Neural cell (in vitro differentiated cells): ENCODE measurements around the gene TMCO4. TPM values are rescaled to one million over a fixed set of nuclear protein-coding genes. Genes with fewer than 3 reads are reported as not detected.

Experiments used
- H2AFZ ChIP-seq: fragments of 200-600, 300-800 bp; sonication (generic), shearing (Covaris generic); 2 replicates; pipeline ENCODE4 v1.6.0; 2014; ENCODE audit warnings: low read depth, mild to moderate bottlenecking, antibody characterized with exemption, low read length, moderate library complexity
- H3F3A ChIP-seq: fragments of 200-600 bp; shearing (Covaris generic); 2 replicates; pipeline ENCODE4 v1.6.1; 2016; ENCODE audit warnings: mild to moderate bottlenecking, moderate library complexity, mixed read lengths, antibody characterized with exemption, low read length; ENCODE audit not compliant: insufficient read depth, poor library complexity, severe bottlenecking
- H3K27ac ChIP-seq: fragments of 200-600, 300-800 bp; sonication (generic), shearing (Covaris generic); 2 replicates; pipeline ENCODE4 v1.5.1; 2014; ENCODE audit warnings: mild to moderate bottlenecking, low read length, moderate library complexity
- H3K27me3 ChIP-seq: fragments of 300-800, 200-600 bp; sonication (generic), shearing (Covaris generic); 2 replicates; pipeline ENCODE4 v1.6.0; 2014; ENCODE audit warnings: mild to moderate bottlenecking, low read depth, low read length, moderate library complexity; ENCODE audit not compliant: insufficient read depth
- H3K36me3 ChIP-seq: fragments of 300-800, 200-600 bp; sonication (generic), shearing (Covaris generic); 2 replicates; pipeline ENCODE4 v1.5.1; 2014; ENCODE audit warnings: mild to moderate bottlenecking, antibody characterized with exemption, low read length, moderate library complexity; ENCODE audit not compliant: insufficient read depth
- H3K4me2 ChIP-seq: fragments of 300-800, 200-600 bp; sonication (generic), shearing (Covaris generic); 2 replicates; pipeline ENCODE4 v1.6.0; 2014; ENCODE audit warnings: mild to moderate bottlenecking, low read length
- H3K4me3 ChIP-seq: fragments of 300-800, 200-600 bp; sonication (generic), shearing (Covaris generic); 2 replicates; pipeline ENCODE4 v1.5.1; 2014; ENCODE audit warnings: mild to moderate bottlenecking, low read length, moderate library complexity
- H3K79me2 ChIP-seq: fragments of 200-600 bp; shearing (Covaris generic); replicated peaks from 2 replicates; pipeline ENCODE4 v1.6.0; 2014; ENCODE audit warnings: mild to moderate bottlenecking, low read length, moderate library complexity; ENCODE audit not compliant: insufficient read depth
- H3K9ac ChIP-seq: fragments of 300-800, 200-600 bp; sonication (generic), shearing (Covaris generic); 2 replicates; pipeline ENCODE4 v1.6.1; 2016; ENCODE audit warnings: mild to moderate bottlenecking, low read length, mixed read lengths
- H3K9me2 ChIP-seq: fragments of 200-600 bp; shearing (Covaris generic); 2 replicates; pipeline ENCODE4 v1.6.1; 2016; ENCODE audit warnings: mild to moderate bottlenecking, low read length, mixed read lengths; ENCODE audit not compliant: insufficient read depth
- H3K9me3 ChIP-seq: fragments of 200-600, 300-800 bp; sonication (generic), shearing (Covaris generic); 2 replicates; pipeline ENCODE4 v1.6.1; 2016; ENCODE audit warnings: mild to moderate bottlenecking, mixed run types, low read length, moderate library complexity, mixed read lengths
- H4K20me1 ChIP-seq: fragments of 200-600 bp; shearing (Covaris generic); 2 replicates; pipeline ENCODE4 v1.6.1; 2016; ENCODE audit warnings: mild to moderate bottlenecking, mixed run types; ENCODE audit not compliant: insufficient read depth
- EP300 ChIP-seq: fragments of 450-650 bp; conservative IDR thresholded peaks from 2 replicates; pipeline ENCODE4 v1.6.1; 2014; ENCODE audit warnings: antibody characterized with exemption, mild to moderate bottlenecking, moderate library complexity; ENCODE audit not compliant: poor library complexity, severe bottlenecking
- EZH2 ChIP-seq: fragments of 200-600, 300-800 bp; shearing (Covaris generic), sonication (generic); IDR thresholded peaks from 2 replicates; pipeline ENCODE4 v1.6.1; 2014; ENCODE audit warnings: antibody characterized with exemption, low read length, borderline replicate concordance, mild to moderate bottlenecking; ENCODE audit not compliant: insufficient read depth, poor library complexity, severe bottlenecking
- MXI1 ChIP-seq: fragments of 450-650 bp; conservative IDR thresholded peaks from 2 replicates; pipeline ENCODE4 v1.6.1; 2014; ENCODE audit warnings: antibody characterized with exemption, mild to moderate bottlenecking; ENCODE audit not compliant: poor library complexity, severe bottlenecking
- POLR2AphosphoS5 ChIP-seq: IDR thresholded peaks from 2 replicates; pipeline ENCODE4 v1.6.1; 2012
- RAD21 ChIP-seq: fragments of 450-650 bp; conservative IDR thresholded peaks from 2 replicates; pipeline ENCODE4 v1.6.1; 2014; ENCODE audit warnings: antibody characterized with exemption, mild to moderate bottlenecking, moderate library complexity
- SMC3 ChIP-seq: fragments of 450-650 bp; conservative IDR thresholded peaks from 2 replicates; pipeline ENCODE4 v1.6.1; 2014; ENCODE audit warnings: antibody characterized with exemption, mild to moderate bottlenecking, moderate library complexity; ENCODE audit not compliant: poor library complexity
- TAF1 ChIP-seq: IDR thresholded peaks from 2 replicates; pipeline ENCODE4 v1.6.1; 2012; ENCODE audit warnings: low read depth
- polyA plus RNA-seq: library from polyadenylated mRNA; depleted of rRNA; stranded (reverse); fragments of >200 nt; gene quantifications from 2 replicates; pipeline ENCODE4 v1.2.3, GENCODE V29; 2014
- TF ChIP-seq, protein P1 (sequence below): fragments of 450-650 bp; IDR thresholded peaks from 2 replicates; pipeline ENCODE4 v1.5.1; 2014; ENCODE audit warnings: antibody characterized with exemption, mild to moderate bottlenecking, moderate library complexity; ENCODE audit not compliant: poor library complexity, severe bottlenecking
- TF ChIP-seq, protein P2 (sequence below): IDR thresholded peaks from 2 replicates; pipeline ENCODE4 v1.6.1; 2012; ENCODE audit warnings: borderline replicate concordance

TMCO4 gene
- polyA plus RNA-seq, 1 donor from 2014 or later = not detected

DNA sequence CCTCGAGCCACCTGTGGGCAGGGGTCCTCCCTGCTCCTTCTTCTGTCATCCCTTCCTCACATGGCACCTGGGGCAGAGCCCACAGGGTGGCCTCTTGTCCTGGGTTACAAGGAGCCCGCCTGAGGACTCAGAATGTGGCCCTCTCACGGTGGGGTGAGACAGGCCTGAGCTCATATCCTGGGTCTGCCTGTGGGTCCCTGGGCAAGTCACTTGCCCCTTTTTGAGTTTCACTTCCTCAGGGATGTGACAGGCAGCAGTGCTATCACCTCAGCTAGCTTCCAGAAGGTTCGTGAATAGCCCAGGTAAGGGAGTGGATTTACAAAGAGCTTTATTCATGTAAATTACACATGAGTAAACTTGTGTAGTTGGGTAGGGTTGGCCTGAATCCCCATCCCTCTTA lies 101.5 kb downstream of the TMCO4 start:
- no peak for TF ChIP-seq EP300
- no peak for TF ChIP-seq TAF1
- TF ChIP-seq SMC3 = no peak
- TF ChIP-seq, protein P1, sequence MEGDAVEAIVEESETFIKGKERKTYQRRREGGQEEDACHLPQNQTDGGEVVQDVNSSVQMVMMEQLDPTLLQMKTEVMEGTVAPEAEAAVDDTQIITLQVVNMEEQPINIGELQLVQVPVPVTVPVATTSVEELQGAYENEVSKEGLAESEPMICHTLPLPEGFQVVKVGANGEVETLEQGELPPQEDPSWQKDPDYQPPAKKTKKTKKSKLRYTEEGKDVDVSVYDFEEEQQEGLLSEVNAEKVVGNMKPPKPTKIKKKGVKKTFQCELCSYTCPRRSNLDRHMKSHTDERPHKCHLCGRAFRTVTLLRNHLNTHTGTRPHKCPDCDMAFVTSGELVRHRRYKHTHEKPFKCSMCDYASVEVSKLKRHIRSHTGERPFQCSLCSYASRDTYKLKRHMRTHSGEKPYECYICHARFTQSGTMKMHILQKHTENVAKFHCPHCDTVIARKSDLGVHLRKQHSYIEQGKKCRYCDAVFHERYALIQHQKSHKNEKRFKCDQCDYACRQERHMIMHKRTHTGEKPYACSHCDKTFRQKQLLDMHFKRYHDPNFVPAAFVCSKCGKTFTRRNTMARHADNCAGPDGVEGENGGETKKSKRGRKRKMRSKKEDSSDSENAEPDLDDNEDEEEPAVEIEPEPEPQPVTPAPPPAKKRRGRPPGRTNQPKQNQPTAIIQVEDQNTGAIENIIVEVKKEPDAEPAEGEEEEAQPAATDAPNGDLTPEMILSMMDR = no peak
- TF ChIP-seq POLR2AphosphoS5 = no peak
- TF ChIP-seq MXI1 = no peak
- TF ChIP-seq, protein P2, sequence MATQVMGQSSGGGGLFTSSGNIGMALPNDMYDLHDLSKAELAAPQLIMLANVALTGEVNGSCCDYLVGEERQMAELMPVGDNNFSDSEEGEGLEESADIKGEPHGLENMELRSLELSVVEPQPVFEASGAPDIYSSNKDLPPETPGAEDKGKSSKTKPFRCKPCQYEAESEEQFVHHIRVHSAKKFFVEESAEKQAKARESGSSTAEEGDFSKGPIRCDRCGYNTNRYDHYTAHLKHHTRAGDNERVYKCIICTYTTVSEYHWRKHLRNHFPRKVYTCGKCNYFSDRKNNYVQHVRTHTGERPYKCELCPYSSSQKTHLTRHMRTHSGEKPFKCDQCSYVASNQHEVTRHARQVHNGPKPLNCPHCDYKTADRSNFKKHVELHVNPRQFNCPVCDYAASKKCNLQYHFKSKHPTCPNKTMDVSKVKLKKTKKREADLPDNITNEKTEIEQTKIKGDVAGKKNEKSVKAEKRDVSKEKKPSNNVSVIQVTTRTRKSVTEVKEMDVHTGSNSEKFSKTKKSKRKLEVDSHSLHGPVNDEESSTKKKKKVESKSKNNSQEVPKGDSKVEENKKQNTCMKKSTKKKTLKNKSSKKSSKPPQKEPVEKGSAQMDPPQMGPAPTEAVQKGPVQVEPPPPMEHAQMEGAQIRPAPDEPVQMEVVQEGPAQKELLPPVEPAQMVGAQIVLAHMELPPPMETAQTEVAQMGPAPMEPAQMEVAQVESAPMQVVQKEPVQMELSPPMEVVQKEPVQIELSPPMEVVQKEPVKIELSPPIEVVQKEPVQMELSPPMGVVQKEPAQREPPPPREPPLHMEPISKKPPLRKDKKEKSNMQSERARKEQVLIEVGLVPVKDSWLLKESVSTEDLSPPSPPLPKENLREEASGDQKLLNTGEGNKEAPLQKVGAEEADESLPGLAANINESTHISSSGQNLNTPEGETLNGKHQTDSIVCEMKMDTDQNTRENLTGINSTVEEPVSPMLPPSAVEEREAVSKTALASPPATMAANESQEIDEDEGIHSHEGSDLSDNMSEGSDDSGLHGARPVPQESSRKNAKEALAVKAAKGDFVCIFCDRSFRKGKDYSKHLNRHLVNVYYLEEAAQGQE = no peak
- TF ChIP-seq EZH2 = no peak
- TF ChIP-seq RAD21 = no peak
- no peaks in the 10 kb centered on the region for H4K20me1 ChIP-seq

DNA sequence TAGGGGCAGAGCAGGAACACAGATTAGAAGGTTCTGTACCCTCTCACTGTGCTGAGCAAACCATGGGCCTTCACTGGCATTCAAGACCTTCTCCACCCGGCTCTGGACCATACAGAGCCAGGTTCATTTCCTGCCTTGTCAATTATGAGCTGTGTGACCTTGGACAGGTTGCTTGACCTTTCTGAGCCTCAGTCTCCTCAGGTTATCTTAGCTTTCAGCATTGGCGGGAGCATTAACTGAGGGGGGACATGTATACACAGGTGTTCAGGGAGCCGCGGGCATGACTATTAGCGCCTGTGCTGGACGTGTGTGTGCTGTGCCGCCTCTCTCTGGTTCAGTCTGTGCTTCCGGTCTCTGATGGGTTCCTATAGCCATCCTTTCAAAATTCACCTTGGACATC lies 102.9 kb downstream of the TMCO4 start:
- H3K4me3 ChIP-seq = no peak overlapping the region
- H2AFZ ChIP-seq = no peak overlapping the region
- H3K9me3 ChIP-seq = no peaks in the 10 kb centered on the region
- no peak overlapping the region for H3K27ac ChIP-seq
- TF ChIP-seq SMC3 = no peak
- TF ChIP-seq, protein P2 = no peak
- TF ChIP-seq EP300 = no peak
- TF ChIP-seq RAD21 = no peak
- TF ChIP-seq POLR2AphosphoS5 = no peak
- no peak for TF ChIP-seq EZH2
- TF ChIP-seq, protein P1 = no peak
- no peak for TF ChIP-seq MXI1
- no peak for TF ChIP-seq TAF1
- H3K27me3 ChIP-seq = no peaks in the 10 kb centered on the region
- no peaks in the 10 kb centered on the region for H4K20me1 ChIP-seq
- H3K9me2 ChIP-seq = no peaks in the 10 kb centered on the region
- no peaks in the 10 kb centered on the region for H3F3A ChIP-seq
- no peak overlapping the region for H3K4me2 ChIP-seq
- no peak overlapping the region for H3K9ac ChIP-seq
- no peaks in the 10 kb centered on the region for H3K36me3 ChIP-seq
- no peaks in the 10 kb centered on the region for H3K79me2 ChIP-seq

More for the DNA sequence above, 101.5 kb downstream of the TMCO4 start:
- H3K79me2 ChIP-seq = no peaks in the 10 kb centered on the region
- no peak overlapping the region for H3K9ac ChIP-seq
- no peak overlapping the region for H3K4me2 ChIP-seq
- H3K4me3 ChIP-seq = no peak overlapping the region
- H3F3A ChIP-seq = no peaks in the 10 kb centered on the region
- H2AFZ ChIP-seq = no peak overlapping the region
- H3K9me2 ChIP-seq = no peaks in the 10 kb centered on the region
- no peaks in the 10 kb centered on the region for H3K36me3 ChIP-seq
- H3K27me3 ChIP-seq = no peaks in the 10 kb centered on the region
- H3K9me3 ChIP-seq = no peaks in the 10 kb centered on the region
- no peak overlapping the region for H3K27ac ChIP-seq
